H1 (cell line): ENCODE data around the gene SFXN2. TPM values are rescaled to one million over a fixed set of nuclear protein-coding genes. Genes with fewer than 3 reads are reported as not detected.

Experiments used
- CTCF ChIA-PET: fragments of 300-600 bp; sonication (Branson Sonifier 250); formaldehyde crosslinking; loops from one replicate; lab custom pipeline; 2021; ENCODE audit not compliant: partially characterized antibody; lab: Charles Lee
- POLR2A ChIA-PET: fragments of 300-600 bp; sonication (Branson Sonifier 250); formaldehyde crosslinking; loops from one replicate; lab custom pipeline; 2021; ENCODE audit warnings: inconsistent platforms; ENCODE audit not compliant: partially characterized antibody; lab: Charles Lee
- DNase-seq, 2 experiments: peaks; one replicate each; pipeline versions ENCODE4 v3.0.0 to v3.0.0-alpha.2; 2010 to 2022; ENCODE audit warnings: low spot score in 2 of 2, low read depth in 1 of 2, mixed read lengths in 1 of 2
- FAIRE-seq: peaks from 2 replicates; lab custom pipeline; 2011; peaks lifted over from hg19 to GRCh38; lab: Jason Lieb, UNC
- H2AFZ ChIP-seq: 2 replicates; pipeline ENCODE4 v1.8.1; 2012; ENCODE audit warnings: low read length, inconsistent platforms
- H2AK5ac ChIP-seq: 2 replicates; pipeline ENCODE4 v1.6.1; 2013; ENCODE audit warnings: low read depth, low read length
- H2BK120ac ChIP-seq: replicated peaks from 2 replicates; pipeline ENCODE3; 2013; ENCODE audit warnings: low read depth, low read length, inconsistent platforms
- H2BK12ac ChIP-seq: 2 replicates; pipeline ENCODE4 v1.6.1; 2013; ENCODE audit warnings: low read depth, low read length
- H2BK15ac ChIP-seq: 2 replicates; pipeline ENCODE4 v1.6.1; 2013; ENCODE audit warnings: low read length
- H2BK20ac ChIP-seq: 2 replicates; pipeline ENCODE4 v1.6.1; 2013; ENCODE audit warnings: low read length
- H2BK5ac ChIP-seq: 2 replicates; pipeline ENCODE4 v1.6.1; 2013; ENCODE audit warnings: low read depth, low read length
- H3K14ac ChIP-seq: 2 replicates; pipeline ENCODE4 v1.6.1; 2013; ENCODE audit warnings: inconsistent platforms; ENCODE audit not compliant: insufficient read length
- H3K18ac ChIP-seq: 2 replicates; pipeline ENCODE4 v1.6.1; 2013; ENCODE audit warnings: low read length; ENCODE audit errors: extremely low read depth
- H3K23ac ChIP-seq: 2 replicates; pipeline ENCODE4 v1.6.1; 2013; ENCODE audit warnings: inconsistent platforms; ENCODE audit not compliant: insufficient read length
- H3K23me2 ChIP-seq: 2 replicates; pipeline ENCODE4 v1.6.1; 2013; ENCODE audit warnings: low read depth, low read length
- H3K27ac ChIP-seq: 2 replicates; pipeline ENCODE4 v1.6.1; 2011; ENCODE audit warnings: low read depth, low read length, inconsistent platforms
- H3K27me3 ChIP-seq, 4 experiments: replicated peaks in 1 of 4; 1 replicate in 1 of 4; 2 replicates in 3 of 4; pipeline versions ENCODE4 v1.6.1 to v1.8.1; 2011 to 2013; ENCODE audit warnings: low read length in 3 of 4, mild to moderate bottlenecking in 3 of 4, inconsistent platforms in 2 of 4, mixed read lengths in 2 of 4, moderate library complexity in 1 of 4; ENCODE audit not compliant: control insufficient read depth in 3 of 4, insufficient read depth in 3 of 4; ENCODE audit errors: extremely low read depth in 1 of 4
- H3K36me3 ChIP-seq, 4 experiments: 2 replicates each; pipeline versions ENCODE4 v1.6.1 to v1.8.1; 2011 to 2013; ENCODE audit warnings: mild to moderate bottlenecking in 4 of 4, low read length in 3 of 4, moderate library complexity in 2 of 4, control low read depth in 1 of 4, inconsistent platforms in 1 of 4; ENCODE audit not compliant: insufficient read depth in 4 of 4, control insufficient read depth in 2 of 4
- H3K4ac ChIP-seq: replicated peaks from 2 replicates; pipeline ENCODE3; 2013; ENCODE audit warnings: low read length, low read depth, mixed read lengths, inconsistent platforms; ENCODE audit not compliant: insufficient read length
- H3K4me1 ChIP-seq, 4 experiments: replicated peaks in 1 of 4; 1 replicate in 1 of 4; 2 replicates in 3 of 4; pipeline versions ENCODE4 v1.6.1 to v1.8.1; 2011 to 2013; ENCODE audit warnings: low read length in 3 of 4, inconsistent platforms in 2 of 4, mixed read lengths in 1 of 4; ENCODE audit not compliant: insufficient read depth in 4 of 4, control insufficient read depth in 3 of 4
- H3K4me2 ChIP-seq, 2 experiments: 2 replicates each; pipeline versions ENCODE4 v1.6.1 to v1.8.1; 2011 to 2013; ENCODE audit warnings: low read depth in 2 of 2, low read length in 2 of 2, control low read depth in 1 of 2, inconsistent platforms in 1 of 2, mild to moderate bottlenecking in 1 of 2; ENCODE audit not compliant: insufficient read depth in 1 of 2
- H3K4me3 ChIP-seq, 4 experiments: fragments of 200-600, 300-600 bp in 1 of 4; sonication (generic), shearing (Covaris generic), sonication (Bioruptor Twin) in 1 of 4; 2 replicates each; pipeline versions ENCODE4 v1.5.1 to v1.8.1; 2011 to 2016; ENCODE audit warnings: low read length in 4 of 4, low read depth in 3 of 4, control low read depth in 2 of 4, inconsistent platforms in 2 of 4, mild to moderate bottlenecking in 2 of 4, mixed read lengths in 1 of 4, moderate library complexity in 1 of 4; ENCODE audit not compliant: insufficient read depth in 2 of 4; ENCODE audit errors: extremely low read depth in 1 of 4
- H3K56ac ChIP-seq: replicated peaks from 2 replicates; pipeline ENCODE3; 2013; ENCODE audit warnings: low read depth, mild to moderate bottlenecking, mixed read lengths, low read length, inconsistent platforms; ENCODE audit not compliant: insufficient read length
- H3K79me1 ChIP-seq: 2 replicates; pipeline ENCODE4 v1.6.1; 2013; ENCODE audit warnings: low read depth, low read length, control low read depth
- H3K79me2 ChIP-seq, 2 experiments: 2 replicates each; pipeline versions ENCODE4 v1.6.1 to v1.8.1; 2012 to 2013; ENCODE audit warnings: low read length in 2 of 2, mild to moderate bottlenecking in 2 of 2, inconsistent platforms in 1 of 2; ENCODE audit not compliant: insufficient read depth in 2 of 2, control insufficient read depth in 1 of 2
- H3K9ac ChIP-seq, 4 experiments: replicated peaks in 1 of 4; 1 replicate in 1 of 4; 2 replicates in 3 of 4; pipeline versions ENCODE4 v1.6.1 to v1.8.1; 2011 to 2013; ENCODE audit warnings: low read depth in 3 of 4, low read length in 3 of 4, control low read depth in 2 of 4, mild to moderate bottlenecking in 2 of 4, moderate library complexity in 2 of 4, inconsistent platforms in 1 of 4; ENCODE audit errors: extremely low read depth in 1 of 4
- H3K9me3 ChIP-seq, 2 experiments: 2 replicates each; pipeline versions ENCODE4 v1.6.1 to v1.8.1; 2012 to 2013; ENCODE audit warnings: mild to moderate bottlenecking in 2 of 2, moderate library complexity in 2 of 2, control low read depth in 1 of 2, inconsistent platforms in 1 of 2, low read depth in 1 of 2, low read length in 1 of 2, mixed read lengths in 1 of 2; ENCODE audit not compliant: insufficient read depth in 2 of 2
- H4K20me1 ChIP-seq, 2 experiments: replicated peaks in 1 of 2; 2 replicates each; pipeline versions ENCODE3 to v1.8.1; 2011 to 2013; ENCODE audit warnings: inconsistent platforms in 2 of 2, low read length in 2 of 2, mild to moderate bottlenecking in 1 of 2; ENCODE audit not compliant: insufficient read depth in 2 of 2, control insufficient read depth in 1 of 2
- H4K5ac ChIP-seq: 2 replicates; pipeline ENCODE4 v1.6.1; 2013; ENCODE audit warnings: low read length, low read depth, mixed read lengths, inconsistent platforms; ENCODE audit not compliant: insufficient read length
- H4K8ac ChIP-seq: 2 replicates; pipeline ENCODE4 v1.8.0; 2013; ENCODE audit warnings: mild to moderate bottlenecking, moderate library complexity, low read length, inconsistent platforms; ENCODE audit not compliant: insufficient read depth; ENCODE audit errors: extremely low read depth
- H4K91ac ChIP-seq: replicated peaks from 2 replicates; pipeline ENCODE3; 2013; ENCODE audit warnings: low read length, mixed read lengths, inconsistent platforms; ENCODE audit not compliant: insufficient read length
- CEBPB ChIP-seq: IDR thresholded peaks from 2 replicates; pipeline ENCODE4 v1.6.1; 2012; ENCODE audit warnings: low read depth, low read length
- CTCF ChIP-seq, 3 experiments: IDR thresholded peaks; 1 replicate in 2 of 3; 2 replicates in 1 of 3; pipeline versions ENCODE4 v1.5.1 to v1.6.1; 2011; ENCODE audit warnings: low read length in 3 of 3, mild to moderate bottlenecking in 3 of 3, inconsistent platforms in 2 of 3, low read depth in 1 of 3, moderate library complexity in 1 of 3; ENCODE audit not compliant: insufficient read depth in 1 of 3; ENCODE audit errors: control extremely low read depth in 1 of 3
- EP300 ChIP-seq, 2 experiments: IDR thresholded peaks; 1 replicate in 1 of 2; 2 replicates in 1 of 2; pipeline ENCODE4 v1.6.1; 2011 to 2012; ENCODE audit warnings: low read depth in 2 of 2, low read length in 2 of 2, mild to moderate bottlenecking in 2 of 2, borderline replicate concordance in 1 of 2, inconsistent platforms in 1 of 2, moderate library complexity in 1 of 2
- JUN ChIP-seq: IDR thresholded peaks from 2 replicates; pipeline ENCODE4 v1.6.1; 2011; ENCODE audit warnings: low read depth, mild to moderate bottlenecking, improper control_type of control experiment, low read length
- KDM4A ChIP-seq: IDR thresholded peaks from one replicate; pipeline ENCODE4 v1.7.1; 2012; ENCODE audit warnings: low read depth, mild to moderate bottlenecking, moderate library complexity, low read length, inconsistent platforms; ENCODE audit not compliant: severe bottlenecking
- POU5F1 ChIP-seq: IDR thresholded peaks from 2 replicates; pipeline ENCODE4 v1.6.1; 2011; ENCODE audit warnings: low read depth, mild to moderate bottlenecking, low read length, moderate library complexity
- RFX5 ChIP-seq: IDR thresholded peaks from 2 replicates; pipeline ENCODE4 v1.6.1; 2011; ENCODE audit warnings: low read depth, low read length, improper control_type of control experiment, borderline replicate concordance
- SIN3A ChIP-seq, 2 experiments: IDR thresholded peaks in 1 of 2; conservative IDR thresholded peaks in 1 of 2; 2 replicates each; pipeline ENCODE4 v1.6.1; 2011 to 2012; ENCODE audit warnings: low read length in 2 of 2, improper control_type of control experiment in 1 of 2, low read depth in 1 of 2, mild to moderate bottlenecking in 1 of 2
- SIX5 ChIP-seq: IDR thresholded peaks from 2 replicates; pipeline ENCODE4 v1.6.1; 2011; ENCODE audit warnings: mild to moderate bottlenecking, low read depth, low read length
- SUZ12 ChIP-seq: fragments of 200-600 bp; sonication (generic); IDR thresholded peaks from 2 replicates; pipeline ENCODE4 v1.6.1; 2012; ENCODE audit warnings: mild to moderate bottlenecking, inconsistent platforms, low read length, moderate library complexity, mixed read lengths
- WGBS, 2 experiments: shearing (Covaris generic) in 1 of 2; methylation state at CpG; one replicate each; pipeline versions ENCODE4 v1.1.6 to v1.1.7; 2013 to 2015; ENCODE audit warnings: low lambda C conversion rate in 2 of 2, mixed read lengths in 2 of 2, inconsistent platforms in 1 of 2, low coverage in 1 of 2, missing lambda C conversion rate in 1 of 2; ENCODE audit not compliant: insufficient replicate concordance in 2 of 2, insufficient coverage in 1 of 2, insufficient read length in 1 of 2; ENCODE audit errors: extremely low coverage in 1 of 2, missing lambda C conversion rate in 1 of 2; 5-methylcytosine and 5-hydroxymethylcytosine counted together
- polyA plus RNA-seq, 7 experiments: library from polyadenylated mRNA; depleted of rRNA in 3 of 7; stranded (reverse) in 5 of 7; unstranded in 2 of 7; fragments of >200 nt in 5 of 7; fragments of 200-250 nt in 2 of 7; gene quantifications; 1 replicate in 5 of 7; 2 replicates in 1 of 7; 4 replicates in 1 of 7; pipeline versions ENCODE4 v1.2.1 to v1.2.3, GENCODE V29; 2011 to 2013; ENCODE audit warnings: missing spikeins in 2 of 7, mixed read lengths in 2 of 7
- total RNA-seq: library from RNA; stranded (reverse); fragmentation: NEBNext Ultra II Directional; extraction: Animal tissue kit (Norgen Biotek cat#: 25700); gene quantifications from 2 replicates; pipeline ENCODE4 v1.2.1, GENCODE V29; 2021

Gene SFXN2
- total and polyA plus RNA-seq, 2 of the 8 experiments (the other 6 are each of a cell fraction or from before 2014, with no cell fraction given), result 20.5 to 23.5 TPM

- Histone ChIP-seq H4K5ac (no peak overlapping the region), H3K4me2 (no peak overlapping the region), H3K23ac (no peak overlapping the region), H2BK20ac (no peak overlapping the region), H3K23me2 (no peaks in the 10 kb centered on the region), H2AFZ (no peak overlapping the region), H3K27ac (no peak overlapping the region), H3K56ac (no peak overlapping the region), H2AK5ac (no peak overlapping the region), H3K9me3 (no peaks in the 10 kb centered on the region), H3K4ac (no peak overlapping the region), H2BK12ac (no peak overlapping the region), H3K4me3 (no peak overlapping the region), H3K79me2 (peaks cover 0 to 3% of the 10 kb centered on the region in 2 experiments; a peak in 1 of 4 replicates), H3K9ac (no peak overlapping the region), H2BK5ac (no peak overlapping the region), H3K4me1 (no peaks in the 10 kb centered on the region), H2BK120ac (no peak overlapping the region), H4K91ac (no peak overlapping the region), H3K36me3 (no peaks in the 10 kb centered on the region), H3K79me1 (peaks cover 3% of the 10 kb centered on the region; the same call in 1 of the 2 replicates), H3K27me3 (no peaks in the 10 kb centered on the region), H3K18ac (no peak overlapping the region), H3K14ac (no peak overlapping the region), H4K20me1 (no peaks in the 10 kb centered on the region), H4K8ac (no peak overlapping the region), H2BK15ac (no peak overlapping the region)
- DNase-seq, result no peak
- WGBS, 2 experiments, result 92% methylated on average over 3 of the region's 3 CpGs; no CpG with 5 or more reads in 1 of the 2 experiments
- POLR2A ChIA-PET, result interaction anchor here (1.2 kb wide), 1 partner anchor 19 kb away, joined by 3 read pairs; no protein-coding TSS in a partner anchor
- FAIRE-seq, result no peak
- CTCF ChIA-PET, result interaction anchor here (1.2 kb wide), 1 partner anchor 78 kb away, joined by 4 read pairs; the partner anchor contains the start of gene CYP17A1
- TF ChIP-seq CTCF (IDR thresholded peaks at IDR 0.05; ENCODE audit: control extremely low read depth in 1 of 3, insufficient read depth in 1 of 3, low read depth in 1 of 3, low read length in 3 of 3), result no peak
- TF ChIP-seq POU5F1, result no peak
- no peak for TF ChIP-seq SIX5
- TF ChIP-seq SUZ12, result no peak
- TF ChIP-seq EP300 (IDR thresholded peaks at IDR 0.05; ENCODE audit: borderline replicate concordance in 1 of 2, low read depth in 2 of 2, low read length in 2 of 2), result no peak
- TF ChIP-seq CEBPB, result no peak
- no peak for TF ChIP-seq RFX5
- TF ChIP-seq KDM4A, result no peak
- no peak for TF ChIP-seq JUN
- TF ChIP-seq SIN3A (conservative IDR thresholded peaks at IDR 0.05 in 1 of 2, IDR thresholded peaks at IDR 0.05 in 1 of 2; ENCODE audit: low read depth in 1 of 2, low read length in 2 of 2), result no peak
Observed at GRCh38 chr10:102759497-102760210, 45.2 kb downstream of the SFXN2 start.
